Osteoblast (primary cell): ENCODE data around the gene PASK. TPM values are rescaled to one million over a fixed set of nuclear protein-coding genes. Genes with fewer than 3 reads are reported as not detected.
A peak's percentile ranks its signal among the peaks of the same experiment; 100 is the strongest.

Experiments used
- DNase-seq: peaks from one replicate; pipeline ENCODE4 v3.0.0; 2011; ENCODE audit warnings: low spot score, mixed read lengths; ENCODE audit not compliant: insufficient read length; ENCODE audit errors: missing footprints
- H2AFZ ChIP-seq: 2 replicates; pipeline ENCODE4 v1.6.0; 2011; ENCODE audit warnings: mild to moderate bottlenecking, low read length
- H3K27ac ChIP-seq: 2 replicates; pipeline ENCODE4 v1.5.1; 2011; ENCODE audit warnings: mild to moderate bottlenecking, low read depth, low read length, moderate library complexity
- H3K27me3 ChIP-seq: 2 replicates; pipeline ENCODE4 v1.6.0; 2012; ENCODE audit warnings: mild to moderate bottlenecking, control low read depth, inconsistent platforms, low read length, moderate library complexity; ENCODE audit not compliant: insufficient read depth
- H3K36me3 ChIP-seq: 2 replicates; pipeline ENCODE4 v1.5.1; 2011; ENCODE audit warnings: mild to moderate bottlenecking, low read length, control low read depth, moderate library complexity; ENCODE audit not compliant: insufficient read depth
- H3K4me1 ChIP-seq: 2 replicates; pipeline ENCODE4 v1.5.1; 2011; ENCODE audit warnings: mild to moderate bottlenecking, low read length, control low read depth, moderate library complexity; ENCODE audit not compliant: insufficient read depth
- H3K4me2 ChIP-seq: 2 replicates; pipeline ENCODE4 v1.6.0; 2011; ENCODE audit warnings: mild to moderate bottlenecking, low read length; ENCODE audit not compliant: insufficient read depth
- H3K4me3 ChIP-seq: fragments of 200-600 bp; sonication (generic); 3 replicates; pipeline ENCODE4 v1.5.1; 2012; ENCODE audit warnings: mild to moderate bottlenecking, low read length, inconsistent platforms; ENCODE audit not compliant: insufficient read depth
- H3K79me2 ChIP-seq: 2 replicates; pipeline ENCODE4 v1.6.0; 2012; ENCODE audit warnings: mild to moderate bottlenecking, low read length, control low read depth, inconsistent platforms; ENCODE audit not compliant: insufficient read depth
- H3K9me3 ChIP-seq: 2 replicates; pipeline ENCODE4 v1.5.1; 2011; ENCODE audit warnings: low read depth, low read length, control low read depth
- H4K20me1 ChIP-seq: 2 replicates; pipeline ENCODE4 v1.6.0; 2012; ENCODE audit warnings: mild to moderate bottlenecking, low read length, control low read depth; ENCODE audit not compliant: insufficient read depth
- CTCF ChIP-seq: IDR thresholded peaks from 2 replicates; pipeline ENCODE4 v1.5.1; 2011; ENCODE audit warnings: mild to moderate bottlenecking, low read depth, low read length, moderate library complexity; ENCODE audit errors: extremely low read depth
- total RNA-seq: library from RNA; depleted of rRNA; stranded (reverse); fragments of >200 nt; gene quantifications from 2 replicates; pipeline ENCODE4 v1.2.3, GENCODE V29; 2012

Gene PASK
- total RNA-seq, 1 donor, result 5.8 TPM

GRCh38 chr2:241103176-241103595, 46.1 kb downstream of the PASK start:
- Histone ChIP-seq H3K27me3 (no peaks in the 10 kb centered on the region), H2AFZ (peak overlapping the region; percentile 94), H3K4me1 (peaks cover 17% of the 10 kb centered on the region), H3K36me3 (peaks cover 12% of the 10 kb centered on the region), H3K27ac (peak overlapping the region; percentile 64), H4K20me1 (peaks cover 4% of the 10 kb centered on the region), H3K79me2 (peaks cover 45% of the 10 kb centered on the region), H3K4me2 (peak overlapping the region; percentile 87), H3K4me3 (peak overlapping the region; percentile 86), H3K9me3 (no peaks in the 10 kb centered on the region)
- no peak for TF ChIP-seq CTCF
- no peak for DNase-seq

GRCh38 chr2:241102239-241102803, 47.0 kb downstream of the PASK start, which contains the start of gene MTERF4:
MTERF4 (minus strand) TSS chr2:241102287; CDS start chr2:241102273, 14 bp downstream.
- Histone ChIP-seq H3K27me3 (no peaks in the 10 kb centered on the region), H3K27ac (peak within 1 kb of the TSS; percentile 64), H4K20me1 (peaks cover 4% of the 10 kb centered on the region), H3K4me2 (peak within 1 kb of the TSS; percentile 87), H3K36me3 (peaks cover 18% of the 10 kb centered on the region), H3K9me3 (no peaks in the 10 kb centered on the region), H3K4me1 (peaks cover 17% of the 10 kb centered on the region), H3K4me3 (peak within 1 kb of the TSS; percentile 86), H2AFZ (peak within 1 kb of the TSS; percentile 94), H3K79me2 (peaks cover 53% of the 10 kb centered on the region)
- DNase-seq, result peak; percentile 98
- no peak for TF ChIP-seq CTCF

GRCh38 chr2:241099246-241099645, 50.0 kb downstream of the PASK start:
- H4K20me1 ChIP-seq, result peaks cover 4% of the 10 kb centered on the region
- H3K4me1 ChIP-seq, result peaks cover 17% of the 10 kb centered on the region
- no peak overlapping the region for H3K27ac ChIP-seq
- TF ChIP-seq CTCF, result no peak
- no peaks in the 10 kb centered on the region for H3K9me3 ChIP-seq
- DNase-seq, result no peak
- peaks cover 57% of the 10 kb centered on the region for H3K79me2 ChIP-seq
- no peak overlapping the region for H2AFZ ChIP-seq
- no peak overlapping the region for H3K4me2 ChIP-seq
- H3K36me3 ChIP-seq, result peaks cover 46% of the 10 kb centered on the region
- no peak overlapping the region for H3K4me3 ChIP-seq
- H3K27me3 ChIP-seq, result no peaks in the 10 kb centered on the region

- Histone ChIP-seq H3K9me3 (no peaks in the 10 kb centered on the region), H3K4me3 (no peak overlapping the region), H3K27ac (no peak overlapping the region), H3K27me3 (no peaks in the 10 kb centered on the region), H2AFZ (no peak overlapping the region), H3K4me2 (no peak overlapping the region), H3K79me2 (peaks cover 46% of the 10 kb centered on the region), H3K4me1 (peaks cover 10% of the 10 kb centered on the region), H4K20me1 (peaks cover 4% of the 10 kb centered on the region), H3K36me3 (peaks cover 66% of the 10 kb centered on the region)
- no peak for DNase-seq
- TF ChIP-seq CTCF, result no peak
These were observed 52.3 kb downstream of the PASK start for GRCh38 chr2:241096979-241097378.
